Stimulated activated CD4-positive, alpha-beta T cell treated with anti-CD3 and anti-CD28 coated beads, TNF-alpha, amount 100 ng/mL, for 1 hour (primary cell): ENCODE results near the gene DCTN3.

ENCODE experiments used
- DNase-seq, 3 donors: peaks; one replicate each; pipeline ENCODE4 v3.0.0-alpha.2; 2020; ENCODE audit warnings: low read depth in 3 of 3, low spot score in 1 of 3

Gene DCTN3

DNA sequence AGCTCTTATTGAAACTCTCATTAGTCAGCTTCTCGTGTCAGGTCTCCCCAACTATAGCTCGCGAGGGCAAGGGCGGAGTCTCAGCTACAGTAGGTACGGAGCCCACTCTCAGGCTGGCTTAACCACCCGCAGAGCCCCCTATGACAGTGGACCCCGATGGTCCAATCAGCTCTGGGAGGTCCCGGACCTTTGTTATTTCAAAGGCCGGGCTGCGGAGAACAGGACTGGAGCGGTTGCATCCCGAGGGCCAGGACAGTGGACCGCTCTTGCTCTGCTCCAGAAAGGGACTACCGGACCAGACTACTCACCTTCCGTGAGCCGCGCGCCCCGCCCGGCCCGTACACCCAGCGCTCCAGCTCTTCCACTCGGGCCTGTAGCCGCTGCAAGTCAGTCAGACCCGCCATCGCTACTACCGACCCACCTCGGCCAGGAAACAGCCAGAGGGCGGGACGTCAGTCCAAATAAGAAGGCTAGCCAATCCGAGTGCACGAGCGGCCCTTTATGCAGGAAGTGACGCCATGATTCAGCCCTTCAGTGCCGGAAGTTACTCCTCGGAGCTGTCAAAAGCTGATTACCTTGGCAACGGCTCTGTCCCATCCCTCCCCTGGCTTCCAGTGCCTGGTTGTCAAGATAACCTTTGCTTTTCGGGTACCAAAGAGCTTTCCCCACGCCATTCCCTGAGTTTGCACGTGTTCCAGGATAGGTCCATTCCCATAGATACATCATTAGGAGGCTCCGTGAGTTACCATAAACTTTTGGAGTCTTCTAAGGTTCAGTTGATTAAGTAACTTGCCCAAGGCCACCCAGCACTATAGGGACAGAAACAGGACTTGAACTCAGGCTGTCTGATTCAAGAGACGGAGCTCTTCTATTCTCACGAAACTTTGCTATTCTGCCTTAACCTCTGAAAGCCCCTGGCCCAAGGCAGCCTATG lies at the start of gene DCTN3:
Gene DCTN3, minus strand, starts transcription at position 435 of the 934 bp plus-strand sequence. Its CDS starts 31 bp downstream, at position 404.
- DNase-seq, result peak; percentile 69 to 78 (median 78)

DNA sequence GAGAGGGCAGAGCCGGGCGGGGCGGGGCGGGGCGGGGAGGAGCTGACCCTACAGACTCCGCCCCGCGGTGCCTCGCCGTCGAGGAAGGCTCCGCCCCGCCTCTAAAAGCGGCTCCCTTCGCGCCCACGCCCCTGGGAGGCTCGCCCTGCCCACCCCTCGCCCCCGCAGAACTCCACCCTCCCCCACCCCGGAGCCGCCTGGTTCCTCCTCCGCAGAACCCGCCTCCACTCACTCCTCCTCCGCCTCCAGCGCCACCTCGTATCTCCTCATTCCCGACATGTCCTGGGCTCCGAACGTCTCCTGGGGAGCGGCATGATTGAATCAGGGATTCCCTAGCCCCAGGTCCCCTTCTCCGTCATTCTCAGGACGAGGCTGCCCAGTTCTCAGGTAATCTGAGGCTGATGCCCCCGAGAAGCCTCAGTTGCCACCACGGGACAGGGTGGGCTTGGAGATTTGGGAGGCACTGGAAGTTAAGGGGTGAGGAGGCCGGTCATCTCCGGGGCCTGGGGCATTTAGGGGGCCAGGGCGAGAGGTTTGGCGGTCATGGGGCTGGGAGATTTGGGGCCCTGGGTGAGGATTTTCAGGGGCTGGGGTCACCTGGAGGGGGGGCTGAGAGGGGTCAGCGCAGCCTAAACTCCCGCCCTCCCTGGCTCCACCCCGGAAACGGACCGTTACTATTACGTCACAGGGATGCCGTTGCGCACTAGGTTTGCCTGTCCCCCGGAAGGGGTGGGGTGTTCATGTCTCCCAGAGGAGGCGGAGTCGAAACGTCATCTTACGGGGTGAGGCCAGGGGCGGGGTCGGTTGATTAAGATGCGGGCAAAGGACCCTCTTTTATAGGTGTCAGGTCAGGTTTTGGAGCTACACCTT lies 45.3 kb upstream of the DCTN3 start:
- DNase-seq, result peak; percentile 72 to 83 (median 77)

DNA sequence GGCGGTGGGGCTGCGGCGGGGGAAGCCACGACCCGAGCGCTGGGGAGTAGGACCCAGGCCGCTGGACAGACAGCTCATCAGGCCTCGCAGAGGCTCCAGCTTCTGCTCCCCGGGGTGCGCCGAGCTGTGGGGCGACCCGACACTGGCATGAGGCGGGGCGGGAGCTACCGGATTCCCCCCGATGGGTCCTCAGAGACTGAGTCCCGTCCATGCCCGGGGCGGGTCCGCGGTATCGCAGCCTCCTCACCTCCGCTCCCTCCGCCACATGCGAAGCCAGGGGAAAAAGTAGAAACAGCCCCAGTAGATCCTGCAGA lies 44.7 kb upstream of the DCTN3 start:
- DNase-seq, result no peak

DNA sequence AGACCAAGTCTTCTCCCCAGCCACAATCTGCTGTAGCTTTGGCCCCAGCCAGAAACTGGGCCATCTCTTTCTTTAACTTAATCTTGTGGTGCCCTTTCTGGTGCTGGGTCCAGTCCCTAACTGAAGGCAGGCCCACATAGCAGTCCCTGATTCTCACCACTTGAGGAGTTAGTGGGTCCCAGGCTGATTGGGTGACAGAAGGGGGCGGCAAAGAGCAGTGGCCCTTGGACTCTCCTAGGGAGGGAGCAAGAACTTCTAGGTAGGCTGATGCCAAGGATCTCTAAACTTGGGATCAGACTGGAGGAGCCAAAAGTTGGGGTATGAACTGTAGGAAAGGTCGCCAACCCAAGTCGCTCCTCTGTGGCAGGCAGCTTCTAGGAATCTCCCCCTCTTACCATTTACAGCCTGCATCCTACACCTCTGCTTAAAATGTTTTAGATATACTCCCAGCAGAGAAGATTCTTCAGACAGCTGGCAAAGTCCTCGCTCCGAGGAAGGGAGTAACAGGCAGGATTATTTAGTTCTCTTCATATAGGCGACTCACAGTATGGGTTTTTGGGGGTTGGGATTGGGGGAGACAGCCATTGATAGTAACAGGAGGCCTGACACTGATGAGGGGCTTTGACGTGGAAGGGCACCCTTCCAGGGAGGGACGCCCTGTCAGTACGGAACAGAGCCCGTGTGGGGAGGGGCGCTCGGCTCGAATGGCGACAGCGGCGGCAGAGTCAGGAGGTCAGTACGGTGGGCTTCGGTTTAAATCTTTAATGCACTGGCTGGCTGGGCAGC lies 44.2 kb upstream of the DCTN3 start:
- peak; percentile 10 to 70 (median 29) for DNase-seq

DNA sequence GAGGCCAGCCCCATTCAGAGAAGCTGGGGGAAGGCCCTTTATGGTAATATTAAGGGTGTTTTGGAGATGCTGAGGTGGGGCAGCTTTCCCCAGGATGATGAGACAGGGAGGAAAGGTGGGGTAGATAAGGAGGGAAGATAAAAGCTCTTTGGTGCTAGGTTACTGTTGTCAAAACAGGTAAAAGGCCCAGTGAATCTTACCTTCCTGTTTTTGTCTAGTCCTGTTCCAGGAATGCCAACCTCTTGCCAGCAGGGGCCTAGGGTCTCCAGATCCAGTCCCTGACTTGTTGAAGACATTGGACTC lies 43.0 kb upstream of the DCTN3 start:
- DNase-seq, result no peak

DNA sequence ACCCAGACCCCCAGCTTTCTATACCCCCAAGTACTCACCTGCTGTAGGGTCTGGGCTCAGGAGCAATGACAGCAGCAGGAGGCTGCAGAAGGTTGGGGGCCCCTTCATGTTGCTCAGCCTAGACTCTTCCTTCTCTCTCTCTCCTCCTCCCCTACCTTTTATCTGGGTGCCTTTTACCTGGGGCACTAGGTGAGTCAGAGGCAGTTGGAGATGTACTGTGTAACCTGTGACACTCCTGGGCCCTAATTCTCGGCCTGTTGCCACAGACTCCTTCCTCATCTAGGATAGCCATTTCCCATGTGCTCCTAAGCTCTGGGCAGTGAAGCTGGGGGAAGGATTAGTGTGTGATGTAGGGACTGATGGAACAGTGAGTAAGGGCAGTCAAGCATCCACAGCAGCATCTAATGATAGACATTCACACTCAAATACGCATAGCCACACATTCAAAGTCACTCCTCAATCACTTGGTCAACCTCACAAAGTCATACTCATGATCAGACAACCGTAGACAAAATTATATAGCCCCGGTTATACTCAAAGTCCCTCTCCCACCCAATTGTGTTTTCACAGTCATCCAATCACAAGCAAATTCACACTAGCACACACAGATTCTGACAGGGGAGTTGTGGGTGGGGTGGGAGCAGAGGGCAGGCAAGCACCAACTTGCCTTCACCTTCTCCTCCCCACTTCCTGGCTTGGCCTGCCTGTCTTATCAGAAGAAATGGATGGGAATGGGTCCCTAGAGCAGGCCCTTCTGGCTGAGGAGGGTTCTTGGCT lies 42.4 kb upstream of the DCTN3 start, which contains the start of gene CCL27:
Gene CCL27, minus strand, starts transcription at position 132 of the 777 bp plus-strand sequence. Its CDS starts 24 bp downstream, at position 108.
- no peak for DNase-seq

DNA sequence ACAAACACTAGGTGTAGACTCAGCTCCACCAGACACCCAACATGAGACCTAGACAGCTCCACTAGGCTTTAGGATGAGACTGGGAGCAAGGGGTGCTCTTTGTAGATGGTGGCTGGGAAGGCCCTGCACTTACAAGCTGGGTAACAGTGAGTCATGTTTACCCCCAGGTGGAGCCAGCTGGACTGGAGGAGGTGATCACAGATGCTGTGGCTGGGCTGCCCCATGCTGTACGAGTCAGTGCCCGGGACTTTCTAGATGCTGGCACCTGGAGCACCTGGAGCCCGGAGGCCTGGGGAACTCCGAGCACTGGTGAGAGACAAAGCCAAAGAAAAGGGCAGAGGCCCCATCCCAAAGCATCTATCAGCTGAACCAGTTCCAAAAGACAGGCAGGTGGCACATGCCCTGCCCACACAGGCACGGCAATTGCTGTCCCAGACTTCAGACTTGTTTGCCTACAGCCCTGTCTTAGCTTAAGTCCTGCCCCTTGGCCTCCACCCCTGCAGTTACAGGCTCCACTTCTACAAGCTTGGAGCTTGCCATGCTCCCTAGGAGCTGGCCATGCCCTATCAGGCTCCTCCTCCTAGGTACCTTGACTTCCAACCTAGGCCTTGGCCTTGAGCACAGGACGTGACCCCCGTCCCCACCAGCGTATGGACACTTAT lies 39.4 kb upstream of the DCTN3 start:
- DNase-seq, result no peak

DNA sequence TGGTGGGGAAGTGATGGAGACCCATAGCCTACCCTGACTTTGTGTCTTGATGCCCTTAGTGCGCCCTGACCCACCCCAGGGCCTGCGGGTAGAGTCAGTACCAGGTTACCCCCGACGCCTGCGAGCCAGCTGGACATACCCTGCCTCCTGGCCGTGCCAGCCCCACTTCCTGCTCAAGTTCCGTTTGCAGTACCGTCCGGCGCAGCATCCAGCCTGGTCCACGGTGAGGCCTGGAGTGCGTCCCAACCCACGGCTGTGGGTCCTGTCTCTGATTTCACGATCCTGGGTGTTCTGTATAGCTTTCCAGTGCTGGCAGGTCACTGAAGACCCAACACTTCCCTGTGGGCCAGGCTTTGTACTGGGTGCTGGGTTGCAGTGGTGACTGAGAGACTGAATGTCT lies 38.2 kb upstream of the DCTN3 start:
- no peak for DNase-seq

DNA sequence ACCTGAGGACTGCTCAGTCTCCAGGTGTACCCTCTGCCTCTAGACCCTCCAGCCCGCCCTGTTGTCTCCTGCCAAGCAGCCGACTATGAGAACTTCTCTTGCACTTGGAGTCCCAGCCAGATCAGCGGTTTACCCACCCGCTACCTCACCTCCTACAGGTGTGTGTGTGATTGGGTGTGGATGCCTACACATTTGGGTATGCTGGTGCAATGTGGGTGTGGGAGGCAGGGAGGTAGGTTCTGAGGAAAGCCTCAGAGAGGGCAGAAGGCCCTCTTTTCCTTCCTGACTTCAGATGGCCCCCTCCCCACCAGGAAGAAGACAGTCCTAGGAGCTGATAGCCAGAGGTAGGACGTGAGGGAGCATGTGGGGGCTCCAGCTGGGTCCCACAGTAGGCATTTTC lies 36.7 kb upstream of the DCTN3 start:
- DNase-seq, result no peak

DNA sequence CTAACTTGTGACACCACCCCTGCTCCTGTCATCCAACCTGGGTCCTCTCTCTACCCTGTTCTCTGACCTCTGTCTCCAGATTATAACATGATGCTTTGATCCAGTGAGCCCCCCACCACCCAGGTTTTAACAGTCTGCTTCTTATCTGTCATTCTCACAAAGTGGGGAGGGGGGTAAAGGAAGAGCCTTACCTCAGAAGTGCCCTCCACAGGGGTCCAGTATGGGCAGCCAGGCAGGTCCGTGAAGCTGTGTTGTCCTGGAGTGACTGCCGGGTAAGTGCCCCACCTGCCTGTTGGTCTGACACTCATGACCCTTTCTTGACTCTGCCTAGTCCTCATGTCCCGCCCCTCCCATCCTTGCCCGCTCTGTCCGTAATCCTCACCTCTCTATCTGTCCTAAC lies 35.1 kb upstream of the DCTN3 start:
- no peak for DNase-seq

DNA sequence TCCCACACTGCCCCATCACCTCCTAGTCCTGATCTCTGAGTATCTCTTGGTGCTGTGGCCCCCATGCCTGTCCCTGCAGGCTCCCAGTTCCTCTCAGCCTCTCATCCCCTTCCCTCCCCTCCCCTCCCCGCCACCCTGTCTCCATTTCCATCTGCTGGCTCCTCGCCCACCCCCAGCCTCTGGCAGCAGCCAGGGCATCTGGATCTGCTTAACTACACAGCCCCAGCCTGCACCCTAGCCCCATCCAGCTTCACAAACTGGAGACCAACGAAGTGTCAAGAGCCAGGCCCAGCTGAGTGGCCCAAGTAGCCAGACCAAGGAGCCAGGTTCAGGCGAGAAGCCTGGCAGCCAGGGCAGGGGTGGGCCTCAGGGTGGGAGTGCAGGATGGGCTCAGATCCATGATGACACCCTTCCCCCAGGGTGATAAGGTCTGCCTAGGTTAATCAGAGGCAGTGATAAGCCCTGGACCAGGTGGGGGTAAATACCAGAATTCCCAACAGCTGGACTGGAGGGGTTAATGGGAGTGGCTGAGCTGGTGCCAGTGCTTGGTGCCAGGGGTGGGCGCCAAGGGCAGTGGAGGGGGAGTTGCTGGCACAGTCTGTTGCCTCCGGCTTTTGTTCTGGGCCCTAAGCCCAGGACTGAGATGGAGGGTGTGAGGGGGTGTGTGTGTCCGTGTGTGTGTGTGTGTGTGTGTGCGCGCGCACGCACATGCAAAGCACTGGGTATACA lies 34.2 kb upstream of the DCTN3 start:
- DNase-seq, result no peak

DNA sequence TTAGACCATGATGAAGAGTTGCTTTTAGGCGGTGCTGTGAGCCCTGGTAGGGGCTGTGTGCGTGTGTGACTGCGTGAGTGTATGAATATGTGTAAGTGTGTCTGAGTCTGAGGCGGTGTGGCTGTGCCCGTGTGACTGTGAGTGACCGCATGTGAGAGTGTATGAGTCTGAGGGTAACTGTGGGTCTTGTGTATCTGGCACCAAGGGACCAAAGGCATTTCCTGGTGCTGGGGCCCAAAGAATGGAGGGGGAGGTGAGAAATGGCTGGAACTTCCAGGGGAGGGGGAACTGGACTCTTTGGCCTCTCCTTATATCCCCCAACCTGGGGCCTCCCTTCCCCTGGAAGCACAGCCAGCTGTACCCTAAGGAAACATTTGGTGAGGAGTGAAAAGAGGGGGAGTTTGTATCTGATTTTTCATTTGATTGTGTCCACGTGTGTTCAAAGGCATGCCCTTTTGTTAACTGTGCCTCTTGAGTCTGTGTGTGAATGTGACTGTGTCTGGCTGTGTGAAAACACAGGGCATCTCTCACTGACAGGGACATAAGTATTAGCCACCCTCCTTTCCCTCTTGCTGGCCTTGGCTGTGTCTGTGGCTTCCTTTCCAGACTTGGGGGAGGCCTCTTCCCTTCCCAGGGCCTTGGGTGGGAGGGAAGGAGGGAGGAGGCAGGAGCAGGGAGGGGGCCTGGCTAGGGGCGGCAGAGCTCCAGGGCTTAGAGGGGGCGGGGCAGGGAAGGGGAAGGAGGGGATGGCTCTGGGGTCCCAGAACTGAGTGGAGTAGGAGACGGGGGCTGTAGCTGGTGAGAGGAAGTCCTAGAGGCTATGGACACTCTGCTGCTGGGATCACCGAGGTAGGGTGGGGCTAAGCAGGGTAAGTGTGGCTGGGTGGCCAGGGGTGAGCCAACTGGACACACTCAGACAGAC lies 33.1 kb upstream of the DCTN3 start:
- DNase-seq, result no peak

DNA sequence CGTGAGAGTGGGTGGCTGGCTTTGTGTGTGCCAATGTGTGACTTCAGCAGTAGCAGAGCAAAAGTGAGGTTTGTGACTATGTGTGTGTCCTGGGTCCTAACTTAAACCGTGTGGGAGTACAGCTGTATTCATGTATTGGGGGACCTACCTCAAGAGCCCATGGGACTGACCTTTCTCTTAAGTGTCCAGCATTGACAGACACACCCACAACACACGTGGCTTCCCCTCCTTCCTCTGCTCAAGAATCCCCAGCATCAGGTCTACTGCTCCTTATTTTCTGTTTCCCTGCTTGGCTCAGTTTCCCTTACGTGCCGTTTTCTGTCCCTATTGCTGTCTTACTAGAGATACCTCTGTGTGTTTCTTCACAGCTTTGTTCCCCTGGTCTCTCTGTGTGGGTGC lies 32.3 kb upstream of the DCTN3 start:
- no peak for DNase-seq

DNA sequence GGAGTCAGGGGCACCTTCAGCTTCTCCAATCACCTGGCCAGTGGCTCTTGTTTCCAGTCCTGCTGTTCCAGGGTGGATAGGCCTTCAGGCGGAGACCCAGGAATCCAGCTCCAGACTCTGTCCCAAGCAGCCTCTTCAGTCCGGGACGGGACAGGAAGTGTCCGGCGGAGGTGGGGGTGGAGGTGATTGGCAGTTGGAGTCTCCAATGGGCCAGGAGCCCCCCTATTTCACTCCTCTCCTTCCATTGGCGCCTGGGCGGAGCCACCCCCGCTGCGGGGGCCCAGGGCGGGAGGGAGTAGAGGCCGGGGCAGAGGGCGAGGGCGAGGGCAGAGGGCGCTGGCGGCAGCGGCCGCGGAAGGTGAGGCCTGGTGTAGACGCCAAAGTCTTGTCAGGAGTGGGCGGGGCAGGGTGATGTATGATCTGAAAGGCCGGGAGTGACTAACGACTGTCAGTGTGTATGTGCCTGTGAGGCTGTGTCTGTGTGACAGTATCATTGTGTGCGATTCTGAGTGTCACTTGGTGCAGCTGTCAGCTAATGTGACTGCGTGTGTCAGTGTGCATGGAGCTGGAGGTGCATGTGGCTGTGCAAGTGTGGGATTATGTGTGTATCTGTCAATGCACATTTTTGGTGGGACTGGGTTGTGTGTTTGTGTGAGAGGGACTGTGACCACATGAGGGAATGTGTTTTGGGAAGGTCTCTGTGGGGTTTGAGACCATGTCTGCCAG lies 31.7 kb upstream of the DCTN3 start, which contains the start of gene IL11RA:
Gene IL11RA, plus strand, starts transcription at position 310 of the 726 bp plus-strand sequence. CDS start 3,033 bp downstream, outside the sequence.
- peak in 1 of 3 donors; percentile 29 for DNase-seq

DNA sequence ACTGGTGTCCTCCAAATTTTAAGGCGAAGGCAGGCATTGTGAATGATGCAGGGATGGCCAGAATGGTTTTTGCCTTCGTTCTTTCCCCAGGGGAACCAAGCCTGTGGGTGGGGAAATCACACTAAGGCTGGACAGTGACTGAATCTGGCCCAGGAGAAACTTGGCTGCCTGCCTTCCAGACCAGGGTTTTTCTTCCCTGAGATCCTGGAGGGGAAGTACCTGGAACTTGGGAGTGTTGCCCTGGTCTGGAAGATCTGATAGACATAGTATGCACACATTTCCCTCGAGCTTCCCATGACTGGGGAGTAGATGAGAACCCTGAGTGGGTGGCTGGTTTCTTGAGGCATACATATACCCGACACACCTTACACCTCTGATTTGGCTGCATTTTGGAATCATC lies 31.0 kb upstream of the DCTN3 start:
- DNase-seq, result no peak

DNA sequence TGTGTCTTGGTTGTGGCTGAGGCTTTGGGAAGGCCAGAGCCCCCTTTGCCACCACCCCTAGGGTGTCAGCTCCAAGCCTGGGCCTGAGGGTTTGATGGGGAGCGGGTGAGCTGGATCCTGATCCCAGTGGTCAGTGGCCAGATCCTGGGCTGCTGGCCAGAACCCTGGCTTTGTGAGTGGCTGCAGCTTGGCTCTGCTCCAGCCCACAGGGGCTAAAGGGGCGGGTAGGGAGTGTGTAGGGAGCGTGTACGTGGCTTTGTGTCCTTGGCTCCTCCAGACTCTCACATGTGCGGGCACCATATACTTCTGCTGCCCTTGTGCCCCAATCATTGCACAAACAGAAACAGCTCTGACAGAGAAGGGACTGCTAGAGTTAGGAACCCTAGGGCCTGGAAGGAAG lies 30.5 kb upstream of the DCTN3 start:
- no peak for DNase-seq

DNA sequence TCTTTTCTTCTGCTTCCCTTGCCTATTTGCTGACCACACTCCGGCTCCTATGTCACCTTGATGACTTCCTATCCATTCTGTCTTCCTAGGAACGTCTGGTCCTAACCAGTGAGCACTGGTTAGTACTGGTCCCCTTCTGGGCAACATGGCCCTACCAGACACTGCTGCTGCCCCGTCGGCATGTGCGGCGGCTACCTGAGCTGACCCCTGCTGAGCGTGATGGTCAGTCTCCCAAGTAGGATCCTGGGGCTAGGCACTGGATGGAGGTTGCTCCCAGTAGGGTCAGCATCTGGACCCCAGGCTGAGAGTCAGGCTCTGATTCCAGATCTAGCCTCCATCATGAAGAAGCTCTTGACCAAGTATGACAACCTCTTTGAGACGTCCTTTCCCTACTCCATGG lies 28.4 kb upstream of the DCTN3 start:
- no peak for DNase-seq

DNA sequence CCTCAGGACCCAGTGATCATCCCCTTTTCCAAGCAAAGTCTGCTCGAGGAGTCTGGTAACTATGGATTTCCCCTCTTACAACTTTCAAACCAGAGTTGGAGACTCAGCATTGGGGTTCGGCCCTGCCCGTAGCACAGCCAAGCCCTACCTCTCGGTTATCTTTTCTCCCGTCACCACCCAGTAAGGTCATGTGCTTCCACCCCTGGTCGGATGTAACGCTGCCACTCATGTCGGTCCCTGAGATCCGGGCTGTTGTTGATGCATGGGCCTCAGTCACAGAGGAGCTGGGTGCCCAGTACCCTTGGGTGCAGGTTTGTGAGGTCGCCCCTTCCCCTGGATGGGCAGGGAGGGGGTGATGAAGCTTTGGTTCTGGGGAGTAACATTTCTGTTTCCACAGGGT lies 27.4 kb upstream of the DCTN3 start:
- DNase-seq, result no peak
